HFF-Myc (cell line): ENCODE measurements around the gene LHX2.
A peak's percentile ranks its signal among the peaks of the same experiment; 100 is the strongest.

Source experiments
- DNase-seq: peaks from one replicate; pipeline ENCODE4 v3.0.0-alpha.2; 2011; ENCODE audit warnings: low read depth; ENCODE audit errors: extremely low read depth
- H3K4me3 ChIP-seq: replicated peaks from 2 replicates; pipeline ENCODE4 v1.5.1; 2011; ENCODE audit warnings: low read depth, mild to moderate bottlenecking, control low read depth, low read length
- TF ChIP-seq, protein P1 (sequence below): IDR thresholded peaks from 2 replicates; pipeline ENCODE4 v1.5.1; 2012; ENCODE audit warnings: mild to moderate bottlenecking, low read depth, low read length, control low read depth; ENCODE audit errors: missing control alignments

Gene LHX2

DNA sequence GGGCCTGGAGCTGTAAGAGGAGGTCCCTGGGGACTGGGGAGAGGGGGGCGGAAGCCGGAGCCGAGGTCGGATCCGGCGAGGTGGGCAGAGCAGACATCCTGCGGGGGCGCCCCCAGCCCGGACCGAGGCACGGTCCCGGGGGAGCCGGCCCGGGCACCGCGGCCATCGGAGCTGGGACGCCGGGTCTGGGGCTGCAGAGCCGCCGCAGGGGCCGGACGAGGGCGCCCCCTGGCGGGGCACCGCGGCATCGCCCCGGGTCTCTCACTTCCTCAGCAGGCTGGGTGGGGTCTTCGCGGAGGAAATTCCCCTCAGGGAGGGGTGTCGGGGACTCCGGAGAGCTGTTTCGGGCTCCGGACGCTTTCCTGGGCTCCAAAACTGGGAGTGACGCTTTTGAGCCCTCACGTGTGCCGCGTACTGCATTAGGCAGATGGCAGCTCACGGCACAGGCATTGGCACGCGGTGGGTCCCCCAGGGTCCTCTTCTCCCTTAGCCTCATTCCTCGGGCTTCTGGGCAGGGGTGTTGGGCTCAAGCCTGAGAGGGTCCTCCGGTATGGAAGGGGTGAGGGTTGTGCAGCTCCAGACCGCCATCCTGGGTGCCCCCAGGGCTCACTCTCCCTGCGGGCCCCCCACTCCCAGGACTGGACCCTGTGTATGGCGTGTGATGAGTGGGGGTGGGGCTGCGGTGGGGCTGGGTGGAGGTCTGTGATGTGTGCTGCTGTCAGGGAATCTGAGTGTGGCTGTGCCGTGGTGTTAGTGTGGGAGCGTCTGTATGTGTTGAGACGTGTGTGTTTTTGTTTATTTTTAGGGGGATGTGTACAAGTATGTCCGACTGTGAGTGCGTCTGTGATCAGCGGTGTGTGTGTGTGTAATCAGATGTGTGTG, 29.6 kb downstream of the LHX2 start:
- no peak for DNase-seq
- TF ChIP-seq, protein P1, sequence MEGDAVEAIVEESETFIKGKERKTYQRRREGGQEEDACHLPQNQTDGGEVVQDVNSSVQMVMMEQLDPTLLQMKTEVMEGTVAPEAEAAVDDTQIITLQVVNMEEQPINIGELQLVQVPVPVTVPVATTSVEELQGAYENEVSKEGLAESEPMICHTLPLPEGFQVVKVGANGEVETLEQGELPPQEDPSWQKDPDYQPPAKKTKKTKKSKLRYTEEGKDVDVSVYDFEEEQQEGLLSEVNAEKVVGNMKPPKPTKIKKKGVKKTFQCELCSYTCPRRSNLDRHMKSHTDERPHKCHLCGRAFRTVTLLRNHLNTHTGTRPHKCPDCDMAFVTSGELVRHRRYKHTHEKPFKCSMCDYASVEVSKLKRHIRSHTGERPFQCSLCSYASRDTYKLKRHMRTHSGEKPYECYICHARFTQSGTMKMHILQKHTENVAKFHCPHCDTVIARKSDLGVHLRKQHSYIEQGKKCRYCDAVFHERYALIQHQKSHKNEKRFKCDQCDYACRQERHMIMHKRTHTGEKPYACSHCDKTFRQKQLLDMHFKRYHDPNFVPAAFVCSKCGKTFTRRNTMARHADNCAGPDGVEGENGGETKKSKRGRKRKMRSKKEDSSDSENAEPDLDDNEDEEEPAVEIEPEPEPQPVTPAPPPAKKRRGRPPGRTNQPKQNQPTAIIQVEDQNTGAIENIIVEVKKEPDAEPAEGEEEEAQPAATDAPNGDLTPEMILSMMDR: peak; percentile 87
- H3K4me3 ChIP-seq: peak overlapping the region; percentile 43

- TF ChIP-seq, protein P1: no peak
- H3K4me3 ChIP-seq: no peak overlapping the region
- DNase-seq: no peak
These were observed 30.2 kb downstream of the LHX2 start for GRCh38 chr9:124041817-124042116.

DNA sequence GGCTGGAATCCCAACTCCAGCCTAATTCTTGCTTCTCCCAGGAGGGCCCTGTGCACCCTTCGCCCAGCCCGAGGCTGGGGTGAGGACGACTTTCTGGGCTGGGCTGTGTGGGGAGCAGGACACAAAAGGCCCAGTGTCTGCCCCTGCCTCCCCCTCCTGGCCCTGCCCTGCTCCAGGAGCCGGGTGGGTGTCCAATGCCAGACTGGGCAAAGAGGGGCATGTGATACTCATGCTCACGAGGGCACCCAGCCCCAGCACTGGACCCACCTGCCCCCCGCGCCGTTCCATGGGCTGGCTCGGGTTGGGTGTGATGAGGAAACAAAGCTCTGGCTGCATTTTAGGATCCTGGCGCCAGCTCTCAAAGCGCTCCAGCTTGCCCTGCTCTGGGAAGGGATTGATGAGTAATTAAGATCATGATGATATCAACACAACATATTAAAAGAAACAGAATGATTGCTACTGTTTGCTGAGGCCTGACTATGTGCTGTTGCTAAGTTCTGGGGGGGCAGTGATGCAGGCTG, 30.7 kb downstream of the LHX2 start:
- no peak for DNase-seq
- H3K4me3 ChIP-seq: no peak overlapping the region
- TF ChIP-seq, protein P1: no peak

DNA sequence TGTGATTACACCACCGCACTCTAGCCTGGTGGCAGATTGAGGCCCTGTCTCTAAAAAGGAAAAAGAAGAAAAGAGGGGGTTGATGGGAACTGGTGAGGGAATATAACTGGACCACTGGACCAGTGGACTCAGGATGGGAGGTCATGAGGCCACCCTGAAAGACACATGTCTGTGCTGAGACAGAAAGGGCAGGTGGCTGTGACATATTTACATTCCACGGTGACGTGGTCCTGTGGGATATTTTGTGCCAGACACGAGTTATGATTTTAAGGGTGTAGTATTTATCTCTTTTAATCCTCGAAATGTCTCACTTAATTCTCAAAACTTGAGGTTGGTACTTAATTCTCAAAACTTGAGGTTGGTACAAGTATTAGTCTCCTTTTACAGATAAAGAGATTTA, 32.9 kb downstream of the LHX2 start:
- H3K4me3 ChIP-seq: no peak overlapping the region
- no peak for DNase-seq
- TF ChIP-seq, protein P1: no peak

- no peak for DNase-seq
- TF ChIP-seq, protein P1: no peak
- peak overlapping the region; percentile 23; the same call in 1 of the 2 replicates for H3K4me3 ChIP-seq
These were observed 33.7 kb downstream of the LHX2 start for GRCh38 chr9:124045076-124045829.

GRCh38 chr9:124045830-124046177, 34.2 kb downstream of the LHX2 start:
- TF ChIP-seq, protein P1: no peak
- H3K4me3 ChIP-seq: 0 out of 2 replicates have a peak overlapping the region, but pooled peaks have one; percentile 23
- no peak for DNase-seq
